GM21786 (cell line): ENCODE data around the gene MEGF6.
"Not testable (repeated sequence)": the region's sequence is repeated elsewhere in the genome, so short reads cannot be mapped to it uniquely, and the experiment has no call there.

Experiments used
- ATAC-seq: cut with Tn5 transposase; IDR thresholded peaks from one replicate; pipeline ENCODE4 v1.9.1; 2021; ENCODE audit not compliant: unreplicated experiment

MEGF6 gene

DNA sequence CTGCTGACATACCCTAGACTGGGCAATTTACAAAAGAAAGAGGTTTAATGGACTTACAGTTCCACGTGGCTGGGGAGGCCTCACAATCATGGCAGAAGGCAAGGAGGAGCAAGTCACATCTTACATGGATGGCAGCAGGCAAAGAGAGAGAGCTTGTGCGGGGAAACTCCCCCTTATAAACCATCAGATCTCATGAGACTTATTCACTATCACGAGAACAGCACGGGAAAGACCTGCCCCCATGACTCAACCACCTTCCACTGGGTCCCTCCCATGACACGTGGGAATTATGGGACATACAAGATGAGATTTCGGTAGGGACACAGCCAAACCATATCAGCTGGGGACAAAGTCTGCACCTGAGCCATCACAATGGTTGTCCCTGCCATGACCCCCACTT, 35.8 kb downstream of the MEGF6 start:
- not testable (repeated sequence) for ATAC-seq

DNA sequence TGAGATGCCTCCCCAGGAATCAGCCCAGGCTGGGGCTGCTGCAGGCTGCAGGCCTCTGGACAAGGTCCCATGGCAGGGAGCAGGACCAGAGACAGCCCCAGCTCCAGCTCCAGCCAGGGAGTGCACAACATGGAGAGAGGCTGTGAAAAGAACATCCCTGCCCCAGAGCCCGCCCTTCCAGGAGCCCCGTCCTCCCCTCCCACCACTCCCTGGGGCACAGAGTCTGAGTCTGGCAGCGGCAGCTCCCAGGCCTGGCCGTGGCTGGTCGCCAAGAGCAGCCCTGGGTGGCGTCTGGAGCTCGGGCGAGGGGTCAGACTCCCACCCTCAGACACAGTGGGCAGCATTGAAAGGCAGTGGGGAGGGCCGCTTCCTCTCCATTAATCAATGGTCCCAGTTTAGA, 37.8 kb downstream of the MEGF6 start:
- ATAC-seq = no peak

DNA sequence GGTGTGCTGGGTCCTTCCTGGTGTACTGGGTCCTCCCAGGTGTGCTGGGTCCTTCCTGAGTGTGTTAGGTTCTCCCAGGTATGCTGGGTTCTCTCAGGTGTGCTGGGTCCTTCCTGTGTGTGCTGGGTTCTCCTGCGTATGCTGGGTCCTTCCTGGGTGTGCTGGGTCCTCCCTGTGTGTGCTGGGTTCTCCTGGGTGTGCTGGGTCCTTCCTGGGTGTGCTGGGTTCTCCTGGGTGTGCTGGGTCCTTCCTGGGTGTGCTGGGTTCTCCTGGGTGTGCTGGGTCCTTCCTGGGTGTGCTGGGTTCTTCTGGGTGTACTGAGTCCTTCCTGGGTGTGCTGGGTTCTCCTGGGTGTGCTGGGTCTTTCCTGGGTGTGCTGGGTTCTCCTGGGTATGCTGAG, 38.7 kb downstream of the MEGF6 start:
- not testable (repeated sequence) for ATAC-seq

DNA sequence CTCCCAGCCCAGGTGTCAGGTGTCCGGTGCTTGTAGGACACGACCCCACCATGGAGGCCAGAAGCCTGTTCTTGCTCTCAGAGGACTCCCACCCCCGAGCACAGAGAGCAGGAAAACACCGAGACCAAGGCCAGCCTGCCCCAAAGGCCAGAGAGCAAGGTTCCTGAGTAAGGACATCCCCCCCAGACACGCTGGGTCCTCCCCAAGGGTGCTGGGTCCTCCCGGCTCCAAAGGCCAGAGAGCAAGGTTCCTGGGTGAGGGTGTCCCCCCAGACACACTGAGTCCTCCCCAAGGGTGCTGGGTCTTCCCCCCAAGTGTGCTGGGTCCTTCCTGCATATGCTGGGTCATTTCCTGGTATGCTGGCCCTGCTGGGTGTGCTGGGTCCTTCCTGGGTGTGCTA, 40.0 kb downstream of the MEGF6 start:
- ATAC-seq = no peak

DNA sequence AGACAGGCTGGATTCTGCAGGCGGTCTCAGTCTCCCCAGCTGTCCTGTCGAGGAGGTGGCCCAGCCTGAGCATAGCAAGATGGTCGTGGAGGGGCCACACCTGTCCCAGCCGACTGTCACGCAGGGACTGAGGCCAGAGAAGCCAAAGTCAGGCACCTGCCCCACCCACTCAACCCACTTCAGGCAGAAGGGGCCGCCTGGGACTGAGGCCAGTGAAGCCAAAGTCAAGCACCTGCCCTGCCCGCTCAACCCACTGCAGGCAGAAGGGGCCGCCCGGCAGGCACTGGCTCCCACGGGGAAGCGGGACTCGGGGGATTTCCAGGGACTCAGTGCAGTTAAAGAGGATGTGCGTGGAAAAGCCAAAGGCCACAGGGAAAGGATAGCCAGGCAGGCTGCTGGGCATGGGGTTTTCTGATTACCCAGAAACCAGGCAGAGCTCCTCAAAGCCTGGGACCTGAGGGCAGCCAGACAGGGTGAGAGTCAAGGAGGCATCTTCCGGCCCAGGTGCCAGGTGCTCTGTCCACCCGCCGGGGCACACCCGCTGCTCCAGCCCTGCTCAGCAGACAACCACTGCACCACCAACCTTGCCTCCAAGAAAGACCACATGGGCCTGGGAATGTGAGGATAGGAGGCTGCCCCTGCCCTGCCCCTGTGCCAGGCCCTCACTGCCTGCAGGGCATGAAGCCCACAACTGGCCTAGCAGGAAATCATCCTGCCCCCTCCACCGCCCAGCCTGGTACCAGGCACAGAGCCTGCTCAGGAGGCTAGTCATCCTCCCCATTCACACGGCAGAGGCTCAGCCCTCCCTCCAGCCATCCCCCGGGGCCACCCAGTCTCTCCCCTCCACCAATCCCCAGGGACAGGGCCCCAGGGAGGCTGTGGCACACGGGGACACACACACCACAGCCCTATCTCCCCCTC, 41.0 kb downstream of the MEGF6 start:
- ATAC-seq = no peak

DNA sequence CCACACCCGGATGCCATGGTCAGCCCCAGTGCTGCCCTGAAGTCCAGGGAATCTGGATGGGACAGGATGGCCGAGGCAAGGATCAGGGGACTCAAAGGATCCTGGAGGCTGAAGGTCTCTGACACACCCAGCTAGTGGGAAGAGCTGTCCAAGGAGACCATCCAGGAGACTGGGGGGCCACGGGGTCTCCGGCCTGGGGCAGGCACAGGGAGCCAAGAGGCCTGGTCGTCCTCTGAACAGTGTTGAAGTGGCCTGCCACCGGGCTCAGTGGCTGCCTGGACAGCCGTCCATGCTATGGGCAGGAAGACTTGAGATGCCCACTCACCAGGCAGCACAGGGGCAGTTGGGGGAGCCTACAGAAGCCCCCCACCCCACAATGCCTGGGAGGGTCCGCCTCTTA, 41.9 kb downstream of the MEGF6 start:
- no peak for ATAC-seq

DNA sequence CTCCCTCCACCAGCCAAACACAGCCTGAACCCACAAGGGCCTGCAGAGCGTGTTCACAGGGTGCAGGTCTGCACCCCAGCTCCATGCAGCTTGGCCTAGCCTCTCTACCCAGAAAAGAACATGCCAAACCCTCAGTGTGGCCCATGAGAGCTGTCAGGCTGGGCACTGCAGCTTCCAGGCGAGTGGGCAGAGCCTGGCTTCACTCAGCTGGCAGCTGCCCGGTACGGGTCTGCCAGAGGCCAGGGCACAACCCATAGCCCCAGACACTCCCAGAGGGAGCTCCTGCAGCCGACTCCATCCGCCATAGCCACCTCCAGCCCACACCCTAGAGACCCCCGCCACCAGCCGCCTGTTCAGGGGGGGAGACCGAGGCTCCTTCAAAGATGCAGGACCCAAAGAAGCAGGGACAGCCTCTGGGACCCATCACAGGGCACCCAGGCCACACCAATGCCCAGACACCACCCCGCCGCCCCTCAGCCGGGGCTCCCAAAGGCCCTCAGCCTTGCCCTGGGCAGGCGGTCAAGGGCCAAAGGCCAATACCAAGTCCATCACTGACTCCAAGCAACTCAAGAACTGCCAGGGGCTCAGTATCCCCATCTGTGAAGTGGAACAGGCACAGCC, 42.4 kb downstream of the MEGF6 start:
- no peak for ATAC-seq

DNA sequence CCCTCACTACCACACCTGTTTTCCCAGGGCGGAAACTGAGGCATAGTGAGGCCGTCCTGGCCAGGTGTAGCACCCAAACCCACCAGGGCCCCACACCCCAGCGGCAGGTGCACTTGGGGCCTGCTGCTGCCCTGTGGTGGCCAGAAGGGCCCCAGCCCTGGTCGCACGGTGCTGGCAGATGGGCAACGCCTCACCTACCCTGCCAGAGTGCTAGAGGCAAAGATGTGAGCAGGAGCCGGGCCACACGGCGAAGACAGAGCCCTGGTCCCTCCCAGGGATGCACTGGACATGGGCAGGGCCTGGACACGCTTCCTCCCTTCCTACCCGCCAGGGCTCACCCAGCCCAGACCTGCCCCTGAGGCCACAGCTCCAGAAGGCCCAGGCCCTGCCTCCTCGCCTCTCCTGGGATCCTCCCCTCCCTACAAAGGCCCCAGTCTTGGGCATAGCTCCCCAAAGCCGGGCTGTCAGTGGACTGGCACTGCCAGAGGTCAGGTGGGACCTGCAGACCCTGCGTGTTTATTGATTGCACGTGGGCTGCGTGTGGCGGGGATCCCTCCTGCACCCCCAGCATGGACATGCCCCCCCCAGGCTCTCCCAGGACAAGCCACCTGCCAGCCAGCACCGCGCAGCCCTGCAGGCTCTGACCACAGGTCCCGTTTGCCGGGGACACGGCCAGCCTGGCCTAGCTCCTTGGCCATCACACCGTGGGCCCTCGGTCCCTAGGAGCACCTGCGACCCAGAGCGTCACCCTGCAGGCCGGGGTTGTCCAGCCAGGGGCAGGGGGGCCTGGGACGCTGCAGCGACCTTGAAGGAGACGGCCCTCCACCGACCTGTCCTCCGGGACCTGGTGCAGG, 44.1 kb downstream of the MEGF6 start:
- no peak for ATAC-seq

DNA sequence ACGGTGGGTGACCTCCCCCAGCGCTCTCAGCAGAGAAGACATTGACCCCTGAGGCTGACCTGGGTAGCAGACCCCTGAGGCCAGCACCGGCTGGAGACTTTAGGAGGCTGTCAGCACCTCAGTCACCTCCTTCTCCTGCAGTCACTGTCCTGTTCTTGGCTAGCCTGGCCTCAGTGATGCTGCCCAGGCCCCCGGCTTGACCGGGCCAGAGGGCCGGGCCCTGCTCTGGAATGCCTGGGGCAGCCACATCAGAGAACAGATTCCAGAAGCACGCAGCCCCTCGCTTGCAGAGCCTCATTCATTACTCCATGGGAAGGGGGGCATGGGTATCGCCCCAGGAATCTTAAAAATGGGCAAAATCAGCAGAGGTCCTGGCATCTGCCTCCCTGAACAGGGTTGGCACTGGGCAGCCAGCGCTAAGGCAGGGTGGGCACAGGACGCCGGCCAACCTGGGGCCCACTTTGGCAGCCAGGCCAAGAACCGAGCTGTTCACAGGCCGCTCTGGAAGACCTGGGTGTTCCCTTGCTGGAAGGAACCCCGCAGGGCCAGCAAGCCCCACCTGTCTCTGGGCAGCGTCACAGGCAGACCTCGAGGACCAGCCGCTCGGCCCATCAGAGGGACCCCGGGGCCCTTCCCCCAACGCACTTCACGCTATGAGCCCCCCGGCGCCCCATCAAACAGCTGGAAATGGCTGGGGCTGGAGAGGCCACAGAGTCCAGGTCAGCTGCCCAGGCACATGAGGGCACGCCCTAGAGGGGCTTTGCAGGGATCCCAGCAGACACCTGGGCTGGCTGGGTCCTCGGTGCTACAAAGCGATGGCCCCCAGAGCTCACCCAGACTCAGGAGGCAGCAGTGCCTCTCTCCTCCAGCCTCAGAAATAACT, 45.1 kb downstream of the MEGF6 start:
- no peak for ATAC-seq

DNA sequence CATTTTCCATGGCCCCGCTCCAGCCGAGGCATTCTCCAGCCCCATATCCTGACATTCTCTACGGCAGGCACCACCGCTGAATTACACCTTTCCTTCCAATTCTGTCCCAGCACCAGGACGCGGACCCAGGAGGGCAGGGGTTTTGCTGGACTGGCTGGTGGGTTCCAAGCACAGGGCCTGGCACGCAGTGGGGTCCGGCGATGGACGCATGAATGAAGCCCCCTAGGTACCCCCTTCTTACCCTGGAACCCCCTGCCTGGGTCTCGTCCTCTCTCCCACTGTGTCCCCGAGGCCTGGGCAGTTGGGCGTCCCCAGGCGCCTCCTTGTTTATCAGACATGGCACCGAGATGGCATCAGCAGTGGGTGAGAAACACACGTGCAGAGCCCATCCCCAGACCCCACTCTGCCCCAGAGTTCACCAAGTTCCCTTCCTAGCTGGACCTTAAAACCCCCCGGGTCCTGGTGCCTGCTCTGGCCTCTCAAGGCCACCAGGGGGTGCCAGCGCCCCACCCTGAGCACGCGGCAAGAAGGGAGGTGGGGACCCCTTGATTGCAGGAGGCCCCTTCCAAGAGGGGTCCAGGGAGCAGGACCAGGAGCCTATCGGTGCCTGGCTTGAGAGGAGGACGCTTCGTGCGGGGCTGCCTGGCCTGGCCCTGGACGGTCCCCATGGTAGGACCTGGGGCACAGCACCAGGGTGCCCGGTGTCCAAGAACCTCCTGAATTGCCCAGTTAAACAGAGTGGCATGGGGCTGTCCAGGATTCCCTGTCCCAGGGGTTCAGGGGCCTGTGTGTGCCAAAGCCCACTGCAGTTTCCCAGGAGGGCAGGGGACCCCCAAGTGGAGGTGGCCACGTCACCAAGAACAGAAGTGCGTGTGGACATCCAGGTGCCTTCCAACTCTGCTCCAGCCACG, 46.1 kb downstream of the MEGF6 start:
- ATAC-seq = no peak

DNA sequence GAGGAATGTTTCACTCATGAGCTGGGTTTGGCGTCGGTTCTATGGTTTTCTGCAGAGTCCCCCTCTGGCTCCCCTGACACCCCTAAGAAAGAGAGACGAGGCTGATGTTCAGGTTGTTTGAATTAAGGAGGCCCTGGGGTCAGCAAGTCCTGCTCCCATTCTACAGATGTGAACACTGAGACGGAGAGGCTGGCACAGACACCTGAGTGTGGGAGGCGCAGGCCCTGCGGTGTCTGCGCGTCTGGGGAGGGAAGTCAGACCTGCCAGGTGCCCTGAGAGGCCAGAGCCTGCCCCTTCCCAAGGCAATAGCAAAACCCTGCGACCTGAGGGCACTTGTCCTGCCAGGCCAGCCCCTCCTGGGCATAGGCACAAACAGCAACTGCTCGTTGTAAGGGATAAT, 47.7 kb downstream of the MEGF6 start:
- ATAC-seq = no peak

DNA sequence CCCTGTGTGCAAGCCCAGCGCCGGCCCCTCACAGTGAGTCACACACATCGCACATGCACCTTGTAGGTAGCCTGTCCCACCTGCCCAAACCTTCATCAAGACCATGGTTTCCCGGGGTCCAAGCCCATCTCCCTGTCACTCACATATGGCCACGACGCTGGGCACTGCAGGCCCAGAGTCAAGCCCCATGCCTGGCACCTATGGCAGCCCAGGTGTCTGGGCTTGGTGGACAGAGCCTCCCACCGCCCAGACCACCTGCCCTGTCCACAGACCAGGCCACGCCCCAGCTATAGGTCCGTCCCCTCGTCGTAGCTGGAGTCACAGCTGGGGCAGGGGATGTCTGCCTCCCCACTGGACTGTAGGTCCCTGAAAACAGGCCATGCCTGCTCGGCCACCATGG, 48.2 kb downstream of the MEGF6 start:
- no peak for ATAC-seq

DNA sequence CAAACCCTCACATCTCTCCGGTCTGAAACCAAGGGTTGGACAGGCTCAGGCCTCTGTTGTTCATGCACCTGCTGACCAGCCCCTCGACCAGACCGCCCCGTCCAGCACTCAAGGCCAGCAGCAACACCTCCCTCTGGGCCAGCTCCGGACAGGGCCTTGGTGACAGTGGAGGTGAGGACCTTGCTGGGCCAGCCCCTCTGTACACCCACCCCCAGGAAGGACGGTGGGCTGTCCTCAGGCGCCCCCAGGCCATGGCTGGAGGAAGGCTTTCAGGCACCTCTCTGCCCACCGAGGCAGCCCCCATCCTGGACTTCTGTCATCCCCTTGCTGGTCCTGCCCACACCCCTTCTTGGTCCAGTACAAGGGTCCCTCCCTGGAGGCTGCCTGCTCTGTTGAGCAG, 48.6 kb downstream of the MEGF6 start:
- ATAC-seq = no peak

DNA sequence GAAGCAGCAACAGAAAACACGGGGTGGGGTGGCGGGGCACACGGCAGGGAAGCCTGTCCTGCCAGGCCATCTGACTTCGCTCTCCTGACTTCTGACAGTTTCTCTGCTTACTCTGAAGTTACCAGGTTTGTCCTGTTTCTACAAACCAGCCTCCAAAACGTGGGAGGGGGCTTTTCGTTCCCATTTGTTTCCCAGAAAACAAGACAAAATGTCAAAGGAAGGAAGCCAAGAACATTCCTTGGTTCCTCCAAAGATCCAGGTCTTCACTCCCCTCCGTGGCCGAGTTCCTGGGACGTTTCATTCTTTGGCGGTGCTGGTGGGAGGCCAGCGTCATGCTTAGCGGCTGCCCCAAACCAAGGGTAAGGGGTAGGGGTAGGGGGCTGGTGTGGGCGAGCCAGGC, 49.6 kb downstream of the MEGF6 start:
- no peak for ATAC-seq

DNA sequence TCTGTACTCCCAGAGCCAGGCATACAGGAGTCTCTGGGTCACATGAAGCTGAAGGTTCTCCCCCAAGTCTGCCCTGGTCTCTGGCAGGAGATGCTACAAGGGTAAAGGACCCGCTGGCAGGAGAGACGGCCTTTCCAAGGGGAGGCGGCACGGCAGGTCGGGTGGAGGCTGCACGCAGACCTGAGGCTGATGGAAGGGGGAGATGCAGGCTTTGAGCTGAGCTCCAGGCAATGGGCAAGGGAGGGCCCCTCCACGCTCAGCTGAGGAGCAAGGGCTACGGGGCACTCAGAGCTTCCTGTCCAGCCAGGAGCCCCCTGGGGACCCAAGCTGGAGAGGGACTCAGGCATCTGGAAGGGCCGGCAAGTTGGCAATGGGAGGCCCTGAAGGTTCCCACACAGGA, 50.3 kb downstream of the MEGF6 start:
- no peak for ATAC-seq

DNA sequence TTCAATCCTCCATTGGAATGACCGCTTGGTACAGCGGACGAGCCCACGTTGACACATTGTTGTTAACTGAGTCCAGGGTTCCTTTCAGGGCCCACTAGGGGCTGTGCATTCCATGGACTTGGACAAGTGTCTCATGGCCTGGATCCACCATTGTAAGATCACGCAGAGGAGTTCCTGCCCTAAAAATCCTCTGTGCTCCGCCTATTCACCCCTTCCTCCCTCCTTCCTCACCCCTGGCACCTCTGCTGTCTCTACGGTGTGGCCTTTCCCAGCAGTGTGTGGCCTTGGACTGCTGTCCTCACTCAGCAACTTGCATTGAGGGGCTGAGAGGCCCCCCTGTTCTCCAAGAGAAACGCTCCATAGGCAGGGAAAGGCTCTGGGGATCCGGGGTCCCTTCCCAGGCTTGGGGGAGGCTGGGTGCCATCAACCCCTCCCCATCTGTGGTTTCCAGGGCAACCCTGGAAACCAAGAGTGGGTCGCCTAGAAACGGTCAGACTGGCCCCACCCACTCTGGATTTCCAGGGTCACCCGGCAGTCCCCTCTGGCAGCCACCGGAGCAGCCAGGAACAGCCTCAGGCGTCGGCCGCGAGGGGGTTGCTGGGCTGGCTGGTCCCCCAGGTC, 50.9 kb downstream of the MEGF6 start:
- no peak for ATAC-seq

DNA sequence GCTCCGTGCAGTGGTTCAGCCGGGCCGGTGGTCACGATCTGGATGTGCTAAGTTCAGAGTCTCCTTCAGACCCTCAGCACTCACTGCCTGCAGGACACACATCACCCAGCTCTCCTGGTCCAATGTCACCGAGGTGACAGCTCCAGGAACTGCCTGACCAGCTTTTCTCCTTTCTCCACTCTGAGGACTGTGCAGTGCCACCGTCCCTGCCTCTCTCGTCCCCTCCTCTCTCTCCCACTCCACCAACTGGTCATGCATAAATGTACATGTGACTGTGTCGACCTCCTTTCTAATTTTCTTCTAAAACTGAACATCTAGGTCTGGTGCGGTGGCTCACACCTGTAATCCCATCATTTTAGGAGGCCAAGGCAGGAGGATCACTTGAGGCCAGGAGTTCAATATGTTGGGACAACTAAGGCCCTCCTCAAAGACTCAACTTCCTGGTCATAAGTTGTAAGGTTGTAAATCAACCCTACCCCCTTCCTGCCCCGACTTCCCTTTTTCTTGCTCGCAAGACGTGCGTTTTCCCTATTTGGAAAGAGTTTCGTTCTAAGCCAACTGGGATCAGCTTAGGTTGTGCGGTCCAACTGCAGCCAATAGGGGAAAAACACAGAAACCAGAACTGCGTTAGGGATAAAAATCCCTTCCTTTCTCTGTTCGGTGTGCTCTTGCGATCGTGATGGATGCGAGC, 53.1 kb downstream of the MEGF6 start:
- ATAC-seq = no peak

DNA sequence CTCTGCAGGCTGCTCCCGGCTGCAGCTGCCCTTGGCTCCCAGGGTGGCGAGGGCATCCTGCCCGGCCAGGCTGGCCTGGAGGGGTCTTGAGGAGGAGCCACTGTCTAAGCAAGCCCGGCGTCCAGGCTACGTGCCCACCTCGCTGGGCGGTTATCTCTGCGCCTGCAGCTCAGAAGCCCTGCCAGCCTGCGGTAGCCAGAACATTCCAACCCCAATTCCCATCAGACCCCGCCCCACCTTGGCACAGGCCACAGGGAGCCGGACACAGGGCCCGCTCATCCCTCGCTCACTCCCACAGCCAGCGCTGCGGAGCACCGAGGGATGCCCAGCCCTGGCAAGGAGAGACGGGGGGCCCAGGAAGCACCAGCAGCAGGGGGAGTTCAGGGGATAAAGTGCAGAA, 53.9 kb downstream of the MEGF6 start:
- ATAC-seq = no peak

DNA sequence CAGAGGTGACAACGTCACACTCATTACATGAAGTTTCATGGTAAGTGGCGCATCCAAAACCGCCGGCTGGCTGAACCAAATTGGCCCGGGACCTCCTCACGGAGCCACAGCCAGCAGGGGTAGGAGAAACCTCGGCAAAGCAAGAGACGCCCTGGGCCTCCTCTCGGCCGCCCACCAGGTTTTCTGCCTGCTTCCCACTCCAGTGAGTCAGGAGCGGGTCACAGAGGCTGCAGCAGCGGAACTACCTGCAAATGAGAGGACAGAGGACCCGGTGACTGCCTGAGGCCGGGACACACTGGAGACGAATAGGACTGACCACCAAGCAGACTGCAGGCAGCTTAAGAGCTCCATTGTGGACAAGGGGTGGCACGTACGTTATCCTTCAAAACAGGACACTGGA, 55.0 kb downstream of the MEGF6 start:
- no peak for ATAC-seq
